HEK293T (cell line): ENCODE data around the gene CLIP3.
"Not testable (repeated sequence)": the region's sequence is repeated elsewhere in the genome, so short reads cannot be mapped to it uniquely, and the experiment has no call there.

Source experiments
- CTCF ChIA-PET: fragments of 350-600 bp; formaldehyde crosslinking; extraction: SDS; loops from one replicate; lab custom pipeline; 2021; ENCODE audit warnings: antibody characterized with exemption, inconsistent platforms; lab: Yijun Ruan, JAX
- POLR2A ChIA-PET: fragments of 350-600 bp; formaldehyde crosslinking; extraction: SDS; loops from one replicate; lab custom pipeline; 2020; ENCODE audit warnings: antibody characterized with exemption, inconsistent platforms; lab: Yijun Ruan, JAX
- DNase-seq: peaks from one replicate; pipeline ENCODE4 v3.0.0; 2012; ENCODE audit warnings: mixed read lengths; ENCODE audit errors: extremely low spot score
- ARNT ChIP-seq: fragments of 450-650 bp; IDR thresholded peaks from 2 replicates; pipeline ENCODE4 v1.6.1; 2017; ENCODE audit warnings: mild to moderate bottlenecking
- BHLHE40 ChIP-seq: fragments of 450-650 bp; IDR thresholded peaks from 2 replicates; pipeline ENCODE4 v1.6.1; 2016; ENCODE audit warnings: mild to moderate bottlenecking, moderate library complexity, borderline replicate concordance
- CTBP1 ChIP-seq: fragments of 450-650 bp; IDR thresholded peaks from 2 replicates; pipeline ENCODE4 v1.6.1; 2016; ENCODE audit warnings: borderline replicate concordance
- ELF4 ChIP-seq: fragments of 450-650 bp; IDR thresholded peaks from 2 replicates; pipeline ENCODE4 v1.6.1; 2017; ENCODE audit warnings: antibody characterized with exemption
- FOXA1 ChIP-seq: fragments of 450-650 bp; IDR thresholded peaks from 2 replicates; pipeline ENCODE4 v1.6.1; 2016; ENCODE audit warnings: mild to moderate bottlenecking
- FOXK2 ChIP-seq: fragments of 450-650 bp; IDR thresholded peaks from 2 replicates; pipeline ENCODE4 v1.6.1; 2016; ENCODE audit warnings: mild to moderate bottlenecking
- FOXM1 ChIP-seq: fragments of 450-650 bp; IDR thresholded peaks from 2 replicates; pipeline ENCODE4 v1.6.1; 2017; ENCODE audit warnings: mild to moderate bottlenecking, borderline replicate concordance
- HDGF ChIP-seq: fragments of 450-650 bp; IDR thresholded peaks from 2 replicates; pipeline ENCODE4 v1.6.1; 2017; ENCODE audit warnings: antibody characterized with exemption, borderline replicate concordance
- L3MBTL2 ChIP-seq: fragments of 450-650 bp; conservative IDR thresholded peaks from 2 replicates; pipeline ENCODE4 v1.6.1; 2016; ENCODE audit warnings: mild to moderate bottlenecking
- LEF1 ChIP-seq: fragments of 450-650 bp; IDR thresholded peaks from 2 replicates; pipeline ENCODE4 v1.6.1; 2017; ENCODE audit warnings: mild to moderate bottlenecking, borderline replicate concordance
- NFRKB ChIP-seq: fragments of 450-650 bp; IDR thresholded peaks from 2 replicates; pipeline ENCODE4 v1.6.1; 2016; ENCODE audit warnings: mild to moderate bottlenecking, moderate library complexity
- PKNOX1 ChIP-seq: fragments of 450-650 bp; IDR thresholded peaks from 2 replicates; pipeline ENCODE4 v1.6.1; 2016
- SP1 ChIP-seq: fragments of 450-650 bp; IDR thresholded peaks from 2 replicates; pipeline ENCODE4 v1.6.1; 2017
- SUZ12 ChIP-seq: fragments of 450-650 bp; IDR thresholded peaks from 2 replicates; pipeline ENCODE4 v1.6.1; 2016; ENCODE audit warnings: mild to moderate bottlenecking
- TARDBP ChIP-seq: fragments of 450-650 bp; IDR thresholded peaks from 2 replicates; pipeline ENCODE4 v1.6.1; 2016
- ZNF384 ChIP-seq: fragments of 450-650 bp; IDR thresholded peaks from 2 replicates; pipeline ENCODE4 v1.6.1; 2016

The CLIP3 gene

GRCh38 chr19:36041831-36042230 lies 9.2 kb upstream of the CLIP3 start:
- ChIA-PET POLR2A (no interaction called here), CTCF (no interaction called here)
- no peak for DNase-seq
- TF ChIP-seq ELF4 (no peak), FOXM1 (no peak), SUZ12 (no peak), LEF1 (no peak)

- DNase-seq, CTCF ChIA-PET: not testable (repeated sequence)
- POLR2A ChIA-PET = interaction anchor here (0.7 kb wide), 1 partner anchor 12 kb away, joined by 3 read pairs; the partner anchor contains the start of gene THAP8
Measured at GRCh38 chr19:36041092-36041491, 8.4 kb upstream of the CLIP3 start.

- ChIA-PET POLR2A (interaction anchor here (0.7 kb wide), 1 partner anchor 13 kb away, joined by 3 read pairs; the partner anchor contains the start of gene THAP8), CTCF (no interaction called here)
- no peak for DNase-seq
- TF ChIP-seq LEF1 (no peak), CTBP1 (no peak), PKNOX1 (no peak), BHLHE40 (no peak), NFRKB (no peak), FOXM1 (no peak)
Measured at GRCh38 chr19:36040495-36040894, 7.8 kb upstream of the CLIP3 start.

GRCh38 chr19:36031308-36031707 lies 1.4 kb downstream of the CLIP3 start:
- no peak for DNase-seq
- CTCF ChIA-PET = no interaction called here
- TF ChIP-seq HDGF (no peak), FOXA1 (no peak), LEF1 (no peak), FOXK2 (no peak), BHLHE40 (no peak), PKNOX1 (no peak), SP1 (no peak), CTBP1 (no peak), ARNT (no peak), NFRKB (no peak), TARDBP (no peak), ZNF384 (no peak)
- POLR2A ChIA-PET = no interaction called here

- CTCF ChIA-PET = no interaction called here
- no peak for TF ChIP-seq L3MBTL2
- no peak for TF ChIP-seq ELF4
- no peak for TF ChIP-seq LEF1
- TF ChIP-seq HDGF = no peak
- no peak for TF ChIP-seq BHLHE40
- no peak for TF ChIP-seq SUZ12
- no peak for TF ChIP-seq TARDBP
- no peak for TF ChIP-seq ZNF384
- TF ChIP-seq NFRKB = no peak
- TF ChIP-seq SP1 = no peak
- no peak for TF ChIP-seq CTBP1
- POLR2A ChIA-PET = no interaction called here
- DNase-seq = no peak
Measured at GRCh38 chr19:36030264-36031148, 2.2 kb downstream of the CLIP3 start.

GRCh38 chr19:36028313-36029041 lies 4.2 kb downstream of the CLIP3 start:
- CTCF ChIA-PET = interaction anchor here (0.6 to 1.2 kb wide), 2 partner anchors 35 to 51 kb away, joined by 3 to 4 read pairs; no protein-coding TSS in a partner anchor
- DNase-seq = no peak
- TF ChIP-seq HDGF = no peak
- TF ChIP-seq NFRKB = no peak
- TF ChIP-seq TARDBP = no peak
- no peak for TF ChIP-seq BHLHE40
- TF ChIP-seq SUZ12 = no peak
- no peak for TF ChIP-seq L3MBTL2
- TF ChIP-seq ELF4 = no peak
- no peak for TF ChIP-seq SP1
- no peak for TF ChIP-seq LEF1
- no peak for TF ChIP-seq FOXK2
- no peak for TF ChIP-seq CTBP1
- TF ChIP-seq PKNOX1 = no peak
- TF ChIP-seq ARNT = no peak
- TF ChIP-seq ZNF384 = no peak
- TF ChIP-seq FOXA1 = no peak
- TF ChIP-seq FOXM1 = no peak
- POLR2A ChIA-PET = no interaction called here
